AG09319 (cell line): Measurements from ENCODE around the gene NOTUM.
"Not testable (repeated sequence)": the region's sequence is repeated elsewhere in the genome, so short reads cannot be mapped to it uniquely, and the experiment has no call there.

Experiments used
- DNase-seq: peaks from one replicate; pipeline ENCODE4 v3.0.0-alpha.2; 2010; ENCODE audit warnings: low read depth; ENCODE audit errors: extremely low read depth
- CTCF ChIP-seq: IDR thresholded peaks from 2 replicates; pipeline ENCODE4 v1.5.1; 2011; ENCODE audit warnings: low read depth, mild to moderate bottlenecking, inconsistent platforms, low read length, moderate library complexity

The NOTUM gene

DNA sequence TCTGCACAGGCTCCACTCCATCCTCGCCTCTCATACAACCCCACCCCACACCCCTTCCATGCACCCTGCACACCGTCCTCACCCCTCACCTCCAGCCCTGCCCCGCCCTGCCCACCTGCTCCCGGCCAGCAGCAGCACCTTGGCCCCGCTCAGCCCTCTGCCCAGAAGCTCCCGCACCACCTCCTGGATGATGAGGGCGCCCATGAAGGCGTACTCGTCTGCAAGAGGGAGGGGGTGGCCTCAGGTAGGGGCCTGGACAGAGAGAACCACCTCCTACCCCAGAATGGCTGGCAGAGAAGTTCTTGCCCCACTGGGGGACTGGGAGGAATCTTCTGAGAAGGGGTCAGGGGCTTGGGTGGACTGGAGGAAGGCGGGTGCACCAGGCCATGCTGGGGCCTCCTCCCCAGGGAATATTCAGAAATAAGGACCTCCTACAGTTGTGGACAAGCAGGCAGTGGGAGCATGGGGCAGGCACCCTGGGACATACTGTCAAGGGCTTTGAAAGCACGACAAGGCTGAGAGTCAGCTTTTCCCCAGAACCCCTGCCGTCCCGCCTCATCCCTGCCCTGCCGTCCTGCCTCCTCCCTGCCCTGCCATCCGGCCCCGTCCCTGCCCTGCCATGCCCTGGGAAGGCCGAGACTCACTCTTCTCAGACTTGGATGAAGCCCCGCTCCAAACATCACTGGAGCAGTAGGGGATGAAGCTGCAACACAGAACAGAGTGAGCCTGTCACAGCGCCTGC, 3.1 kb downstream of the NOTUM start:
- TF ChIP-seq CTCF = no peak
- no peak for DNase-seq

DNA sequence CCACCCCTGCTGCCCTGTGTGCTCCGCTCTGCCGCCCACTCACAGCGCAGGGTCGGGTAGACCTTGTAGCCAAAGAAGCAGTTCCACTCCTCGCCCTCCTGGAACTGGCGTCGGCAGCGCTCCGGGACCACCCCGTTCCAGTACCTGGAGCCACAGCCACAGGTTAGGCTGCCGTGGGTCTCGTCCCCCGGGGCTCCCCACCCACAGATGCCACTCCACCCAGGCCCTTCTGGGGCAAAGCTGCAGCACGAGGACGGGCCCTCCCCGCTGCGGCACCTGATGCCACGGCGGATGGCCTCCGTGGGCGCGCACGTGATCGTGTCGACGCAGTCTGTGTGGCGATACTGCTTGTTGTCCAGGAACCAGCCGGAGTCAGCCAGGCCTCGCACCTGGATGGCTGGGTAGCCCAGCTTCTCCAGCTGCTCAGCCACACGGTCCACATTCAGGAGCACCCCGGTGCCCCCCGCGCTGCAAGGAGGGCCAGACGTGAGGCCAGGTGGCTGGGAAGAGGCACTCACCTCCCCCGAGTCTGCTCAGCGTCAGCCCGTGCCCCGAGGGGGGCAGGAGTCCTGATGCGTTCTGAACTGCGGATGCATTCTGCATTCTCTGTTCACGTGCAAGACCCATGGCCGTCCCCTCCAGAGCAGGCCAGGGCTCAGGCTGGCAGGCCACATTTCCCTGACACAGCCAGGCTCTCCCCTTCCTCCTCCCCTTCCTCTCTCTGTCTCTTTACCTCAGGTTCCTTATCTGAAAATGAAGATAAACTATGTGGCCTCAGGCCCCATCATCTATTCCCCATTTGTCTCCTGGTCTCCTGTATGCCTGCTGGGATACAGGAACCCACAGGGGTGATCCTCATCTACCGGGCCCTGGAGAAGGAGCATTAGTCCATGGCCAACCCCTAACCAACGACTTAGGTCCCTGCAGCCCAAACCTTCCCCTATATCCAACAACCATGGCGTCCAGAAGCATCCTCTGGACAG, 4.1 kb downstream of the NOTUM start:
- DNase-seq = no peak
- no peak for TF ChIP-seq CTCF

- no peak for TF ChIP-seq CTCF
- DNase-seq = no peak
Measured at GRCh38 chr17:81955756-81956544, 5.0 kb downstream of the NOTUM start.

DNA sequence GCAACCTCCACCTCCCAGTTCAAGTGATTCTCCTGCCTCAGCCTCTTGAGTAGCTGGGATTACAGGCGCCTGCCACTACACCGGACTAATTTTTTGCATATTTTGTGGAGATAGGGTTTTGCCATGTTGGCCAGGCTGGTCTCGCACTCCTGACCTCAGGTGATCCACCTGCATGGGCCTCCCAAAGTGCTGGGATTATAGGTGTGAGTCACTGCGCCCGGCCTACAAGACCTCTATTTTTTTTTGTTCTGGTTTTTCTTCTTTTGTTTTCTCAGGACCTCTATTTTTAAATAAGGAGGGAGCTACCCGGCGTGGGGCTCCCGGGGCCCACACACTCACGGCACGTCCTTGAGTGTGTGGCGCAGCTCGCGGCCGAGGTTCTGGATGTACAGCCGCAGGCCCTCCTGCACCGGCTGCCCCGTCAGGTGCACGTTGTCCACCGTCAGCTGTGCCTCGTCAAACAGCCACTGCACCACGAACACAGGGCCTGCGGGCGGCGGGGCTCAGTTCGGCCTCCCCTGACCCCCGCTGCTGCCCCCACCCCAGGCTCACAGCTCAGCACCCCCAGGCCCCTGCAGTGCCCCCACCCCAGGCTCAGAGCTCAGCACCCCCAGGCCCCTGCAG, 5.8 kb downstream of the NOTUM start:
- no peak for DNase-seq
- TF ChIP-seq CTCF = no peak

DNA sequence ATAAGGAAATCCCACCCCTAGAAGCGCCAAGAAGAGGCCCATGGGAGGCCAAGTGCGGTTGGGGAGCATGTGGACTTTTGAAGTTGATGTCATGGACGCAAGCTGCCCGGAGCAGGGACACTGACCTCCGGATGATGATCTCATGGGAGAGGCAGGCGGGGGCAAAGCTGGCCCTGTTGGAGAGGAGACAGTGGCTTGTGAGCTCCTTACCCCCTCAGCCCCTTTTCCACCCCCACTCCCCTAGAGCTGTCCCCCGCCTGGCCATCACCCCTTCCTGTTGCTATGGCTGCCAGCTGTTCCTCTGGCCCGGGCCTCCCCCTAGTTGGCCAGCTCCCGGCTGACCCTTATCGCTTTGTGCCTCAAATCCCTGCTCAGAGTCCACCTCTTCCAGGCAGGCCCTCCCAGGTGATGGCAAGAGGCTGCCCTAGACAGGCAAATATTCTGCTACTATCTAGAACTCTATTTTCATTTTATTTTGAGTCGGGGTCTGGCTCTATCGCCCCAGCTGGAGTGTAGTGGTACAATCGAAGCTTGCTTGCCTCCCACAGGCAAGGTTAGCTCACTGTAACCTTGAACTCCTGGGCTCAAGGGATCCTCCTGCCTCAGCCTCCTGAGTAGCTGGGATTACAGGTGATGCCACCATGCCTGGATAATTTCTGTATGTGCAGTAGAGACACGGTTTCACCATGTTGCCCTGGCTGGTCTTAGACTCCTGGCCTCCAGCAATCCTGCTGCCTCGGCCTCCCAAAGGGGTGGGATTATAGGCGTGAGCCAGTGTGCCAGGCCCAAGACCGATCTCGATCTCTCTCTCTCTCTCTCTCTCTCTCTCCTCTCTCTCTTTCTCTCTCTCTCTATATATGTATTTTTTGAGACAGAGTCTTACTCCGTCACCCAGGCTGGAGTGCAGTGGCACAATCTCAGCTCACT, 6.6 kb downstream of the NOTUM start:
- no peak for DNase-seq
- no peak for TF ChIP-seq CTCF

DNA sequence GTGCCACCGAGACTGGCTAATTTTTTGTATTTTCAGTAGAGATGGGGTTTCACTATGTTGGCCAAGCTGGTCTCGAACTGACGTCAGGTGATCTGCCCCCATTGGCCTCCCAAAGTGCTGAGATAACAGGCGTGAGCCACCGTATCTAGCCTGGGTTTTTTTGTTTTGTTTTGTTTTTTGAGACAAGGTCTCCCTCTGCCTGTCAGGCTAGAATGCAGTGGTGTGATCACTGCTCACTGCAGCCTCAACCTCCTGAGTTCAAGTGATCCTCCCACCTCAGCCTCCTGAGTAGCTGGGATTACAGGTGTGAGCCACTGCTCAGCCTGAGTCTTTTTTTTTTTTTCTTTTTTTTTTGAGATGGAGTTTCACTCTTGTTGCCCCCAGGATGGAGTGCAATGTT, 7.5 kb downstream of the NOTUM start:
- not testable (repeated sequence) for DNase-seq
